Hematopoietic multipotent progenitor cell (in vitro differentiated cells): ENCODE data around the gene TRMT13. TPM values are rescaled to one million over a fixed set of nuclear protein-coding genes. Genes with fewer than 3 reads are reported as not detected.
"Not testable (repeated sequence)": the region's sequence is repeated elsewhere in the genome, so short reads cannot be mapped to it uniquely, and the experiment has no call there.

Experiments
- DNase-seq, 3 donors: peaks; one replicate each; pipeline ENCODE4 v3.0.0-alpha.2; 2011 to 2015; ENCODE audit warnings: low read depth in 2 of 3, low spot score in 2 of 3
- small RNA-seq: library from RNA; depleted of rRNA; stranded (forward); fragments of <200 nt; gene quantifications from one replicate; pipeline ENCODE3, GENCODE V24; 2012
- total RNA-seq: library from RNA; depleted of rRNA; stranded (reverse); fragments of >200 nt; gene quantifications from one replicate; pipeline ENCODE4 v1.2.3, GENCODE V29; 2012

The TRMT13 gene
- total RNA-seq, 1 donor, result 3.8 TPM

DNA sequence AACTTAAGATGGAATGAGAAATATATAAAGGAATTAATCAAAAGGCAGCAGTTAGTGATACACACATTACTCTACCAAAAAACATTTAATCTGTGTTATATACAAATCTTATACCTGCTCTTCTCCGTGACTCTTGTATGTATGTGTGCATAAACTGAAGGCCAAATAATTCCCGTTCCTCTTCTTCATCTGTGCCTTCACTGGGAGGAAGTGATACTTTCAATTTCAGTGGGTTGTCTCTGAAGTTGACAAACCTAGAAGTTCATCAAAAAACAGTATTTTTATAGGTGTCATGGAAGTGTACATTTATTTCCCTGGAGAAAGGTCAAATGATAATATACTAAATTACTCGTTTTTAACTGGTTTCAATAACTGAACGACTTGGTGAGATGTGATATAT, 19.3 kb downstream of the TRMT13 start:
- no peak for DNase-seq

DNA sequence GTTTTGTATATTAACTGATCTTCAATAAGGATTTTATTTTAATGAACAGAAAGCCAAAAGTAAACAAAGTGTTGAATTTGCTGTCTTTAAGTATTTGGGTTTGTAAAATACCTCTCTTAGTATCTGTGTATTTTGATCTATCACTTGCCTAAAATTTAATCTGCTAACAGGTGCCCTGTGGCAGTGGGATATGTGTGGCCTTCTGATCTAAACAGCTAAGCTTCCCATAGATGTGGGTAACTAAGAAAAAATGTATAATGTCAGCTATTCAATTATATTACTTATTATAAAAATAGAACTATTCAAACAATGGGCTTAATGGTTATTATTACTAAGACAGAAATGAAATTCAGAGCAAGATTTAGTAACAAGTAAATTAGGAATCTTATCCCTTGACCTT, 29.9 kb downstream of the TRMT13 start:
- DNase-seq, result no peak

DNA sequence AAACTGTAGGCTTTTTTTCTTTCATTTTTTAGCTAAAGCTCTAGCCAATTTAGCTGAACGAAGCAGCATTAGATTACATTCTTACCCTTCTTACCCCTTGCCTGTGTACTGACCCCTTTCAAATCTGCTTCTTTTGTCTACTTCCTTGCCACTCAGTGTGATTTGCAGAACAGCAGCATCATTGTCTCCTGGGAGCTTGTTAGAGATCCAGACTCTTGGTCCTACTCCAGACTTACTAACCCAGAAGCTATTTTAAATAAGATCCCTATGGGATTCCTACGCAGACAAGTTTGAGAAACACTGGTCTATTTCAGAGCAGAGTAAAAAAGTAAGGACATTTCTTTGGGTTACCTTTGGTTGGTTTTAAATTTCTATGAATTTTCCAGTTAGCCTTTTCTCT, 31.3 kb downstream of the TRMT13 start:
- no peak for DNase-seq

DNA sequence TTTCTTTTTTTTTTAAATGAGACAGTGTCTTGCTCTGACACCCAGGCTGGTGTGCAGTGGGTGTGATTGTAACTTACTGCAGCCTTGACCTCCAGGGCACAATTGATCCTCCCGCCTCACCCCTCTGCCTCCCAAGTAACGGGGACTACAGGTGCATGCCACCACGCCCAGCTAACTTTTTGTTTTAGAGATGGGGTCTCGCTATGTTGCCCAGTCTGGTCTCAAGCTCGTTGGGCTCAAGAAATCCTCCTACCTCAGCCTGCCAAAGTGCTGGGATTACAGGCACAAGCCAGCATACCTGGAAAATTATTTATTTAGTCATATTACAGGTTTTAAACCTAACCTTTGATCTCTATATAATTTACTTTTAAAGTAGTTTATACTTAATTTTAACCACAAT, 31.7 kb downstream of the TRMT13 start:
- DNase-seq, result no peak

DNA sequence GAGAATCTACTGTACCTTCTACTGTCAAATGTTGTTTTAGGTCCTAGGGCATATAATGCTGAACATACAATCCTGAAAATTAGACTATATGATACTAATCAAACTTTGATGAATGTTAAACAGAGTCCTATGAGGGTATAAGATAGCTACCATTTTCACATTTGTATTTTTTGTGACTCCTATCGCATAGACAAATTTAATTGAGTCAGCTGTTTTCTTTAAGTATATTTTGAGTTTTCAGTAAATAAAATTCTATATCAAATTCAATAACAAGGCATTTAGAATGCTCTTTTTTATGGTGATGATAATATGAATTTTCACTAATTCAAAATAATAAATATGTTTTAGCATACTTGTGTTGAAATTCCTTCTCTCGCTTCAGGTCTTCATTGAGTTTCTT, 35.1 kb downstream of the TRMT13 start:
- no peak for DNase-seq

DNA sequence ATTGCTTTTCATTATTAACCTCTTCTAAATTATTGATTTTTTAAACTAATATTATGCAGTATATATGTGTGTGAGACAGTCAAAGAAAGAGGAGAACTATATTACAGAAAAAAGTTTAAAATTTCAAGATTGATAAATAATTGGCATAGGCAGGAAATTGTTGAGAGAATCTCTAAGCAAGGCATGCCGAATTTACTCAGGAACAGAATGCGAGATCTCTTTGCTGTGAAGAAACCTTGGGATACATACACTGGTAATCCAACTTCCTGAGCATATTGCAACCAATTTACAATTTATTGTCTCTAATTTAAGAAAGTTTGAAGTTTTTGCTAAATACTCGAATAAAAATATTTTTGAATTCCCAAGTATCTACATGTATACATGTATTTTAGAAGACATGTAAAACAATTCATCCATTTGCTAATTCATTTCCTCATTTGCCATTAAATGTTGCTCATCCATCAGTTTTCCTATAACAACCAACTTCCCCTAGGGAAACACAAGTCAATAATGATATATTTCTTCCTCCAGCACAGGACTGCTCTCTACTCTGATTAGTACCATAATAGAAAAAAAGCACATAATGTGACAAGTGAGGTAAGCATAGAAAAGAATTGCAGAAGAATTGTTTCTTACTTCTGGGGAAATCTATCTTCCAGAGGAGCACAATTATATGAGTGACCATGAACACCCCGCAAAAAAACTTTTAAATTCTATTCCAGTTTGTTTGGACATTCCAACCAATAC, 44.5 kb downstream of the TRMT13 start:
- DNase-seq, result no peak

DNA sequence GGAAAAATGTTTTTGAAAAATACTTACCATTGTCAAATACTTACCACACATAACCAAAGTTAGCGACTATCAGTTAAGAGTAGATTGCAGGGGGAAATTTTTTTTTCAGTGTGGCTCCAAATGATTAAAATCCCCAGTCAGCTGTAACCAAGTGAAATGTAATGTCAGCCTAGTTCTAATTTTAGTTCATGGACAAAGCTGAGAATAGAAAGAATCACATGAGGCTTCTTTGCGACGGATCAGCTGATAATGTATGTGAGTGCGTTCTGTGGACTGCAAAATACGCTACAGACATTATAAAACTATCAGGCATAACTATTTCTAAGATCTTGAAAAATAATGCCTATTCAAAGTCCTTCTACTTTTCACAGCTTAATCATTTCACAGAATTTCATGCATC, 45.1 kb downstream of the TRMT13 start, which contains the start of gene LRRC39:
Gene LRRC39 (minus strand): TSS at position 166 of the 400 bp plus-strand sequence. CDS start 9,740 bp downstream, outside the sequence.
- no peak for DNase-seq

DNA sequence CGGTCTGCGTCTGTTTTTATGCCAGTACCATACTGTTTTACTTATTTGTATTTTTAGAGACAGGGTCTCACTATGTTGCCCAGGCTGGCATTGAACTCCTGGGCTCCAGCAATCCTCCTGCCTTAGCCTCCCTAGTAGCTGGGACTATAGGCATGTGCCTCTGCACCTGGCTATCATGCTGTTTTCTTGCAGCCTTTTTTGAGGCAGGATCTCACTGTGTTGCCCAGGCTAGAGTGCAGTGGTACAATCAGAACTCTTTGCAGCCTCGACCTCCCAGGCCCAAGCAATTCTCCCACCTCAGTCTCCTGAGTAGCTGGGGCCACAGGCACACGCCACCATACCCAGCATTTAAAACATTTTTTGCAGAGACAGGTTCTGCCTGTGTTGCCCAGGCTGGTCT, 50.4 kb downstream of the TRMT13 start:
- DNase-seq, result no peak

DNA sequence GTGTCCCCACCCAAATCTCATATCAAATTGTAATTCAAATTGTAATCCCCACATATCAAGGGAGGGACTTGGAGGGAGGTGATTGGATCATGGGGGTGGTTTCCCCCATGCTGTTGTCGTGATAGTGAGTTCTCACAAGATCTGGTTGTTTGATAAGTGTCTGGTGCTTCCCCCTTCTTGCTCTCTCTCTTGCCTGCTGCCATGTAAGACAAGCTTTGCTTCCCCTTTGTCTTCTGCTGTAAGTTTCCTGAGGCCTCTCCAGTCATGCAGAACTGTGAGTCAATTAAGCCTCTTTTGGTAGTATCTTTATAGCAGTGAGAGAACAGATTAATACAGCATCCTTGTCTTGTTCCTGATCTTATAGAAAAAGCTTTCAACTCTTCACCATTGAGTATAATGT, 51.6 kb downstream of the TRMT13 start:
- DNase-seq, result peak in 2 of 3 donors; percentile 1 to 29

DNA sequence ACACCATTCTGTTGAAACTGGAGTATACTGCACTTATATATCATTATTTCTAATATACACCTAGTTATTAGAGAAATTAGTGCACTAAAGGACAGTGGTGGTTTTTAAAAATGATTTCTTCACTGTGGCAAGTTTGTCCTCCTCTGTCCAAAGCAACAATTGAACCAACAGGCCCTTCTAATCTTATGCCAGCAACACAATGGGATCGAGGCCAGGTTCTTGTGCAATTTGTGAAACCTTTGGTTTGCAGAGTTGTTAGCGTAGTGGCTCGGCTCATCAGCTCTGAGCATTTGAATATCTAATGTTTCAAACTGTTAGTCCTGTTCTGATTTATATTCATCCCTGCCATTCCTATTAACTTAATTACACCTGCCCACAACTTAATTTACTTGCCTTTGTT, 54.9 kb downstream of the TRMT13 start:
- DNase-seq, result no peak

DNA sequence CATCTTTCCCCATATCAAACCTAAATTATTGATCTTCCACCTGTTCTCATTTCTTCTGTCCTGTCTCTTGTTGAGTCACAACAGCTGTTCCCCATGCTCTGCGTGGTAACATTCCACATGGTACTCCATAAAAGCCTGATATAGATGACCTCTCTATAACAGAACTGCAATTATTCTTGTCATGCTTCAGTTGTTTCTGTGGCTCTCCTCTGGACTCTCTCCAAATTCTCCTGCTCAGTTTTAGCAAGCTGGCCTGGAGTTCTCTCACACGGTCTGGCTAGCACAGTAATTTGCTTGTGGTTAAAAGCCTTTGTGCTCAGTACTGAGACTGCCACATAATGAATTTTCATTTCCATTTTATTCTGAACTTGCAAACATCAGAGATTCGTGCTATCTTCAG, 55.7 kb downstream of the TRMT13 start:
- DNase-seq, result no peak

DNA sequence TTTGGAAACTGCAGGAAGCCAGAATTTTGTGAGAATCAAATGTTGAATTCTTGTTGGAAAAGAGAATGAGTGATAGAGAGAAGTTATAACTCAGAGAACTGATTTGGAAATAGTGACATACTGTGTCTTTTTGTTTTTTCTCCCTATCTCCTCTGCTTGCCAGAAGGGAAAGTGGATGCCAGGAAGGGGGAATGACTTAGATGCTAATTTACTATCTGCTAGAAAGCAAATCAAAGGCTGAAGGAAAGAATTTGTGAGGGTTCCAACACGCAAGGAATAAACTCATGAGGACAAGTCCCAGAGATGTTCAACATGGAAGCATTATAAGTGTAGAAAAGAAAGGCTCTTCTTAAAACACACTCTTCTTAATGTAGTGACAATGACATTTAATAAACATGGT, 65.6 kb downstream of the TRMT13 start:
- DNase-seq, result no peak

DNA sequence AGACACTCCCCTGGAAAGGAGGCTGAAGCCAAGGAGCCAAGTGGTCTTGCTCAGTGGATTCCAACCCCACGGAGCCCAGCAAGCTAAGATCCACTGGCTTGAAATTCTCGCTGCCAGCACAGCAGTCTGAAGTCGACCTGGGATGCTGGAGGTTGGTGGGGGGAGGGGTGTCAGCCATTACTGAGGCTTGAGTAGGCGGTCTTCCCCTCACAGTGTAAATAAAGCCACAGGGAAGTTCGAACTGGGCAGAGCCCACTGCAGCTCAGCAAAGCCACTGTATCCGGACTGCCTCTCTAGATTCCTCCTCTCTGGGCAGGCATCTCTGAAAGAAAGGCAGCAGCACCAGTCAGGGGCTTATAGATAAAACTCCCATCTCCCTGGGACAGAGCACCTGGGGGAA, 67.1 kb downstream of the TRMT13 start:
- DNase-seq, result not testable (repeated sequence)

Small RNA genes within 50 kb of the gene (small RNA-seq; reads per million reads assigned to genes)
- gene AC093019.1, result not detected
- gene RPL23AP90, result not detected

Other genes with a start within 250 kb of the TRMT13 start
- gene SLC35A3, start 163.2 kb upstream of the TRMT13 start, total RNA-seq, result 16.2 TPM
- gene SASS6, start 233 bp upstream of the TRMT13 start, total RNA-seq, result 1.3 TPM
- gene LRRC39, start 45.1 kb downstream of the TRMT13 start, total RNA-seq, result 0.27 TPM
- 2.2 TPM for gene DBT, start 116.7 kb downstream of the TRMT13 start, total RNA-seq
- 13.5 TPM for gene RTCA, start 133.1 kb downstream of the TRMT13 start, total RNA-seq
- gene CDC14A, start 219.3 kb downstream of the TRMT13 start, total RNA-seq, result 39.6 TPM